ENCODE measurements around the gene SEMA4D. TPM values are rescaled to one million over a fixed set of nuclear protein-coding genes. Genes with fewer than 3 reads are reported as not detected.
A peak's percentile ranks its signal among the peaks of the same experiment; 100 is the strongest.

The SEMA4D gene
- total and polyA plus RNA-seq, 2 donors from 2014 or later, result 18.9 to 147 TPM

GRCh38 chr9:89534515-89535287, 36.8 kb upstream of the SEMA4D start:
- intact Hi-C loops (cut with DNase I), result no loop called here
- no peak overlapping the region for H3K9ac ChIP-seq (ENCODE audit: low read length in 3 of 3)
- peaks cover 7 to 13% (median 9%) of the 10 kb centered on the region in 3 donors for H3K4me1 ChIP-seq (ENCODE audit: control insufficient read depth in 2 of 3, insufficient read depth in 2 of 3, low read depth in 1 of 3, low read length in 3 of 3)
- H3K27ac ChIP-seq (ENCODE audit: low read depth in 2 of 2, low read length in 2 of 2), result no peak overlapping the region
- no peak for TF ChIP-seq CTCF (IDR thresholded peaks at IDR 0.05; ENCODE audit: borderline replicate concordance, extremely low read depth, insufficient read depth)
- FAIRE-seq, result no peak
- peak in 4 of 5 donors; percentile 63 to 81 (median 77) for DNase-seq
- no peaks in the 10 kb centered on the region for H3K9me3 ChIP-seq (ENCODE audit: control insufficient read depth in 2 of 3, insufficient read depth in 1 of 3, low read length in 3 of 3)
- no peaks in the 10 kb centered on the region for H3K36me3 ChIP-seq (ENCODE audit: control insufficient read depth in 2 of 3, insufficient read depth in 3 of 3, low read length in 3 of 3)
- H3K27me3 ChIP-seq (ENCODE audit: control insufficient read depth, insufficient read depth, low read length), result no peaks in the 10 kb centered on the region
- H3K4me3 ChIP-seq (ENCODE audit: low read length in 3 of 3), result no peak overlapping the region

DNA sequence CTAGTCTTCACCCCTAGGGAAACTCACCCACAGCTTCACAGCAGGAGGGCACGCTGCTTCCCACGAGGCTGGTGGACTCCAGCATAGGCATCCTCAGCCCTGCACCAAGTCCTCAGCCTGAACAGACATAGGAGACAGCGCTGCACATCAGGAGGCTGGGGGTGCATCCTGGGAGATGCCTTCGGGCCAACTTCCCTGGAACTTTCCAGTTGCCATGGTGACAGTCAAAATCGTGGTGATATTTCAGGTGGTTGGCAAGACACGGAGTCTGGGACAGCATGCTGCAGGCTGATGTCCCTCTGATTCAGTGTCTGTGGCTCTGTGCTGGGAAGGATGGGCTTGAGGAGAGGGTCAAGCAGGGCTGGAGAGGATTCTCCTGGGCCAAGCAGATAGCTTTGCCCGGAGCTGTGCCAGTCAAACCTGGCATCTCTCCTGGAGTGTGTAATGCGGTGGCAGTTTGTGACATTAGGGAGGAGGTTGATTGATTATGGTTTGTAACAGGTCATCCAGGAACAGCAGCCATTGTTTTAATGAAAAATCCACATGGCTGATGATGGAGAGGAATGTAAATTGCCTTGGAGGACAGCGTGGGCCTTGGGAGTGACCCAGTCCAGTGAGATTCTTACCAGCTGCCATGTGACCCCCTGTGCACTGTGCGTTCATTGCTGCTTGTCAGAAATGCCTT, 35.6 kb upstream of the SEMA4D start:
- Histone ChIP-seq H3K27me3 (ENCODE audit: control insufficient read depth, insufficient read depth, low read length) (no peaks in the 10 kb centered on the region), H3K27ac (ENCODE audit: low read depth in 2 of 2, low read length in 2 of 2) (peak overlapping the region in 1 of 2 donors; percentile 60), H3K4me1 (ENCODE audit: control insufficient read depth in 2 of 3, insufficient read depth in 2 of 3, low read depth in 1 of 3, low read length in 3 of 3) (peaks cover 7 to 13% (median 9%) of the 10 kb centered on the region in 3 donors), H3K9me3 (ENCODE audit: control insufficient read depth in 2 of 3, insufficient read depth in 1 of 3, low read length in 3 of 3) (no peaks in the 10 kb centered on the region), H3K4me3 (ENCODE audit: low read length in 3 of 3) (no peak overlapping the region), H3K36me3 (ENCODE audit: control insufficient read depth in 2 of 3, insufficient read depth in 3 of 3, low read length in 3 of 3) (no peaks in the 10 kb centered on the region), H3K9ac (ENCODE audit: low read length in 3 of 3) (no peak overlapping the region)
- peak in 3 of 5 donors; percentile 68 to 82 (median 82) for DNase-seq
- FAIRE-seq, result no peak
- intact Hi-C loops (cut with DNase I), result no loop called here
- TF ChIP-seq CTCF (IDR thresholded peaks at IDR 0.05; ENCODE audit: borderline replicate concordance, extremely low read depth, insufficient read depth), result no peak

DNA sequence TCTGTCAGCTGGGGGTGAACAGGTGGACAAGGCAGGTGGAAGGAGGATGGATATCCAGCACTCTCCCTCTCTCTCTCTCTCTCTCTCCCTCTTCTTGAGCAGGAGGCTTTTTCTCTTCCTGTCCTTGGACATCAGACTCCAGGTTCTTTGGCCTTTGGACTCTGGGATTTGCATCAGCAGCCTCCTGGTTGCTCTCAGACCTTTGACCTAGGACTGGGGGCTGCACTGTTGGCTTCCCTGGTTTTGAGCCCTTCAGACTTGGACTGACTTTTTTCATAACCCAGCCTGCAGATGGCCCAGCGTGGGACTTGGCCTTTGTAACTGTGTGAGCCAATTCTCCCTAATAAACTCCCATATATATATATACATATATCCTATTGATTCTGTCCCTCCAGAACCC, 35.0 kb upstream of the SEMA4D start:
- TF ChIP-seq CTCF (IDR thresholded peaks at IDR 0.05; ENCODE audit: borderline replicate concordance, extremely low read depth, insufficient read depth), result no peak
- intact Hi-C loops (cut with DNase I), result no loop called here

More for the DNA sequence above, 35.0 kb upstream of the SEMA4D start:
- no peak overlapping the region for H3K27ac ChIP-seq (ENCODE audit: low read depth in 2 of 2, low read length in 2 of 2)
- H3K9ac ChIP-seq (ENCODE audit: low read length in 3 of 3), result no peak overlapping the region
- peaks cover 7 to 13% (median 9%) of the 10 kb centered on the region in 3 donors for H3K4me1 ChIP-seq (ENCODE audit: control insufficient read depth in 2 of 3, insufficient read depth in 2 of 3, low read depth in 1 of 3, low read length in 3 of 3)
- no peaks in the 10 kb centered on the region for H3K36me3 ChIP-seq (ENCODE audit: control insufficient read depth in 2 of 3, insufficient read depth in 3 of 3, low read length in 3 of 3)
- no peaks in the 10 kb centered on the region for H3K27me3 ChIP-seq (ENCODE audit: control insufficient read depth, insufficient read depth, low read length)
- H3K4me3 ChIP-seq (ENCODE audit: low read length in 3 of 3), result no peak overlapping the region
- DNase-seq, result no peak
- FAIRE-seq, result no peak
- no peaks in the 10 kb centered on the region for H3K9me3 ChIP-seq (ENCODE audit: control insufficient read depth in 2 of 3, insufficient read depth in 1 of 3, low read length in 3 of 3)

Measured in kidney (tissue), 14 donors.